NCI-H128 (cell line): ENCODE measurements around the gene DNAH17.

ENCODE experiments used
- DNase-seq: peaks from one replicate; lab custom pipeline; 2025; ENCODE audit not compliant: unreplicated experiment; lab: John Stamatoyannopoulos, UW

Gene DNAH17

GRCh38 chr17:78577296-78577695 is at the start of gene DNAH17:
Gene DNAH17 (minus strand): TSS chr17:78577396. CDS start chr17:78575057, 2,339 bp downstream.
- no peak for DNase-seq

- no peak for DNase-seq
These were observed 47.3 kb upstream of the DNAH17 start for GRCh38 chr17:78624324-78625151.

GRCh38 chr17:78623541-78623940 is 46.3 kb upstream of the DNAH17 start:
- no peak for DNase-seq

GRCh38 chr17:78622491-78623265 is 45.5 kb upstream of the DNAH17 start:
- DNase-seq, result no peak

GRCh38 chr17:78621720-78622490 is 44.7 kb upstream of the DNAH17 start:
- no peak for DNase-seq

GRCh38 chr17:78620099-78620498 is 42.9 kb upstream of the DNAH17 start:
- no peak for DNase-seq

GRCh38 chr17:78619334-78619733 is 42.1 kb upstream of the DNAH17 start:
- no peak for DNase-seq

- no peak for DNase-seq
These were observed 41.3 kb upstream of the DNAH17 start for GRCh38 chr17:78618264-78619066.

GRCh38 chr17:78617511-78618061 is 40.4 kb upstream of the DNAH17 start:
- DNase-seq, result no peak

- no peak for DNase-seq
These were observed 39.8 kb upstream of the DNAH17 start for GRCh38 chr17:78616946-78617345.

GRCh38 chr17:78615631-78616030 is 38.4 kb upstream of the DNAH17 start:
- no peak for DNase-seq

GRCh38 chr17:78613416-78613815 is 36.2 kb upstream of the DNAH17 start:
- no peak for DNase-seq

GRCh38 chr17:78611607-78612006 is 34.4 kb upstream of the DNAH17 start:
- no peak for DNase-seq

GRCh38 chr17:78610951-78611511 is 33.8 kb upstream of the DNAH17 start:
- no peak for DNase-seq

- no peak for DNase-seq
These were observed 32.0 kb upstream of the DNAH17 start for GRCh38 chr17:78609191-78609641.

GRCh38 chr17:78608804-78609186 is 31.6 kb upstream of the DNAH17 start:
- DNase-seq, result no peak

- no peak for DNase-seq
These were observed 31.1 kb upstream of the DNAH17 start for GRCh38 chr17:78608122-78608803.

GRCh38 chr17:78607038-78607437 is 29.8 kb upstream of the DNAH17 start:
- no peak for DNase-seq

- DNase-seq, result no peak
These were observed 28.7 kb upstream of the DNAH17 start for GRCh38 chr17:78605886-78606285.
